SK-N-SH treated with all-trans-retinoic acid at 6 μM for 48 hours (cell line): ENCODE data around the gene ZNF618.

Experiments used
- ATAC-seq: fragments of 200-7000 bp; cut with Tn5 transposase; 3 replicates; pipeline ENCODE4 v1.9.1; 2020; ENCODE audit warnings: mild to moderate bottlenecking, moderate library complexity
- ARNTL ChIP-seq: fragments of 450-650 bp; formaldehyde crosslinking; IDR thresholded peaks from 2 replicates; pipeline ENCODE4 v1.5.0; 2020; ENCODE audit warnings: low read depth, mild to moderate bottlenecking, moderate library complexity, borderline replicate concordance
- BACH2 ChIP-seq: fragments of 250-450 bp; sonication (Bioruptor Pico); IDR thresholded peaks from 2 replicates; pipeline ENCODE4 v1.9.0; 2021; ENCODE audit warnings: mild to moderate bottlenecking, borderline replicate concordance
- CREB5 ChIP-seq: fragments of 250-450 bp; sonication (Bioruptor Pico); IDR thresholded peaks from 2 replicates; pipeline ENCODE4 v1.5.1; 2020; ENCODE audit warnings: low read depth, mild to moderate bottlenecking, moderate library complexity
- CSDC2 ChIP-seq: fragments of 250-450 bp; sonication (Bioruptor Pico); IDR thresholded peaks from 2 replicates; pipeline ENCODE4 v1.5.0; 2020; ENCODE audit warnings: mild to moderate bottlenecking, moderate library complexity
- ESRRG ChIP-seq: fragments of 250-450 bp; sonication (Bioruptor Pico); IDR thresholded peaks from 2 replicates; pipeline ENCODE4 v1.6.1; 2021; ENCODE audit warnings: mild to moderate bottlenecking
- GLIS3 ChIP-seq: fragments of 250-450 bp; sonication (Bioruptor Pico); IDR thresholded peaks from 2 replicates; pipeline ENCODE4 v1.5.0; 2020; ENCODE audit warnings: mild to moderate bottlenecking, moderate library complexity
- PATZ1 ChIP-seq: fragments of 250-450 bp; sonication (Bioruptor Pico); IDR thresholded peaks from 2 replicates; pipeline ENCODE4 v1.8.0; 2020; ENCODE audit warnings: mild to moderate bottlenecking, moderate library complexity, borderline replicate concordance
- POU6F1 ChIP-seq: fragments of 250-450 bp; sonication (Bioruptor Pico); IDR thresholded peaks from 2 replicates; pipeline ENCODE4 v1.8.0; 2021; ENCODE audit warnings: low read depth, mild to moderate bottlenecking, moderate library complexity, borderline replicate concordance
- PPARA ChIP-seq: fragments of 250-450 bp; sonication (Bioruptor Pico); IDR thresholded peaks from 2 replicates; pipeline ENCODE4 v1.5.0; 2020; ENCODE audit warnings: mild to moderate bottlenecking, borderline replicate concordance
- SNAI2 ChIP-seq: fragments of 250-450 bp; sonication (Bioruptor Pico); IDR thresholded peaks from 2 replicates; pipeline ENCODE4 v1.5.0; 2020; ENCODE audit warnings: mild to moderate bottlenecking, moderate library complexity
- TCF4 ChIP-seq: fragments of 250-450 bp; sonication (Bioruptor Pico); IDR thresholded peaks from 2 replicates; pipeline ENCODE4 v1.8.0; 2021; ENCODE audit warnings: mild to moderate bottlenecking, moderate library complexity, borderline replicate concordance
- TOX ChIP-seq: fragments of 250-450 bp; sonication (Bioruptor Pico); IDR thresholded peaks from 2 replicates; pipeline ENCODE4 v1.8.0; 2021; ENCODE audit warnings: mild to moderate bottlenecking, moderate library complexity, borderline replicate concordance
- TSHZ2 ChIP-seq: fragments of 250-450 bp; sonication (Bioruptor Pico); IDR thresholded peaks from 2 replicates; pipeline ENCODE4 v1.5.0; 2020; ENCODE audit warnings: mild to moderate bottlenecking, moderate library complexity
- ZC3H10 ChIP-seq: fragments of 250-450 bp; sonication (Bioruptor Pico); IDR thresholded peaks from 2 replicates; pipeline ENCODE4 v1.5.1; 2021; ENCODE audit warnings: mild to moderate bottlenecking, moderate library complexity
- ZFP3 ChIP-seq: fragments of 250-450 bp; sonication (Bioruptor Pico); IDR thresholded peaks from 2 replicates; pipeline ENCODE4 v1.5.0; 2020; ENCODE audit warnings: mild to moderate bottlenecking, moderate library complexity
- ZFP30 ChIP-seq: fragments of 450-650 bp; formaldehyde crosslinking; IDR thresholded peaks from 2 replicates; pipeline ENCODE4 v1.5.0; 2022; ENCODE audit warnings: mild to moderate bottlenecking, moderate library complexity
- ZNF70 ChIP-seq: fragments of 450-650 bp; formaldehyde crosslinking; IDR thresholded peaks from 2 replicates; pipeline ENCODE4 v1.5.0; 2020; ENCODE audit warnings: mild to moderate bottlenecking, moderate library complexity

Gene ZNF618

GRCh38 chr9:113997610-113998009 lies 121.5 kb downstream of the ZNF618 start (continued):
- TF ChIP-seq TSHZ2 (CRISPR knock-in tag): no peak

GRCh38 chr9:113998114-113998513 lies 122.0 kb downstream of the ZNF618 start:
- no peak for TF ChIP-seq SNAI2 (CRISPR knock-in tag)
- ATAC-seq: no peak

- peak; percentile 70 for ATAC-seq
- TF ChIP-seq TCF4 (CRISPR knock-in tag) (no peak), PATZ1 (CRISPR knock-in tag) (no peak), PPARA (CRISPR knock-in tag) (no peak), BACH2 (CRISPR knock-in tag) (no peak), ESRRG (no peak), ARNTL (CRISPR knock-in tag) (no peak), CSDC2 (CRISPR knock-in tag) (no peak), POU6F1 (no peak), ZFP3 (no peak), GLIS3 (CRISPR knock-in tag) (no peak), TOX (no peak), TSHZ2 (CRISPR knock-in tag) (no peak), ZFP30 (CRISPR knock-in tag) (no peak), ZNF70 (CRISPR knock-in tag) (no peak)
- TF ChIP-seq, all 23 proteins: peak for 0
These were observed 122.6 kb downstream of the ZNF618 start for GRCh38 chr9:113998525-113999255.

GRCh38 chr9:113999256-114000062 lies 123.3 kb downstream of the ZNF618 start:
- no peak for TF ChIP-seq PPARA (CRISPR knock-in tag)
- TF ChIP-seq CREB5 (CRISPR knock-in tag): no peak
- no peak for TF ChIP-seq PATZ1 (CRISPR knock-in tag)
- TF ChIP-seq BACH2 (CRISPR knock-in tag): no peak
- no peak for TF ChIP-seq ZC3H10 (CRISPR knock-in tag)
- TF ChIP-seq, all 23 proteins: peak for 0
- ATAC-seq: no peak; the same call in 2 of the 3 replicates
